ENCODE results near the gene PPM1H.
"Not testable (repeated sequence)": the region's sequence is repeated elsewhere in the genome, so short reads cannot be mapped to it uniquely, and the experiment has no call there.

The PPM1H gene

GRCh38 chr12:62731055-62731820 is 203.7 kb downstream of the PPM1H start:
- Histone ChIP-seq H3K27me3 (ENCODE audit: insufficient read depth, low read depth, severe bottlenecking) (no peaks in the 10 kb centered on the region), H3K9me3 (ENCODE audit: severe bottlenecking) (no peaks in the 10 kb centered on the region), H3K27ac (no peak overlapping the region), H3K36me3 (peaks cover 9% of the 10 kb centered on the region), H3K4me3 (ENCODE audit: low read depth, low read length) (no peak overlapping the region)
- TF ChIP-seq CTCF (IDR thresholded peaks at IDR 0.05; ENCODE audit: low read depth, low read length), result no peak
- DNase-seq, result no peak

GRCh38 chr12:62730649-62731048 is 204.3 kb downstream of the PPM1H start:
- no peaks in the 10 kb centered on the region for H3K27me3 ChIP-seq (ENCODE audit: insufficient read depth, low read depth, severe bottlenecking)
- no peak overlapping the region for H3K4me3 ChIP-seq (ENCODE audit: low read depth, low read length)
- no peak overlapping the region for H3K27ac ChIP-seq
- no peak for TF ChIP-seq CTCF (IDR thresholded peaks at IDR 0.05; ENCODE audit: low read depth, low read length)
- peaks cover 9% of the 10 kb centered on the region for H3K36me3 ChIP-seq
- DNase-seq, result no peak
- no peaks in the 10 kb centered on the region for H3K9me3 ChIP-seq (ENCODE audit: severe bottlenecking)

- not testable (repeated sequence) for H3K4me3 ChIP-seq (ENCODE audit: low read depth, low read length); H3K27me3 ChIP-seq (ENCODE audit: insufficient read depth, low read depth, severe bottlenecking); H3K9me3 ChIP-seq (ENCODE audit: severe bottlenecking); H3K36me3 ChIP-seq; H3K27ac ChIP-seq; DNase-seq
These were observed 205.1 kb downstream of the PPM1H start for GRCh38 chr12:62729579-62730544.

- Histone ChIP-seq H3K27ac (no peak overlapping the region), H3K4me3 (ENCODE audit: low read depth, low read length) (no peak overlapping the region), H3K27me3 (ENCODE audit: insufficient read depth, low read depth, severe bottlenecking) (no peaks in the 10 kb centered on the region), H3K36me3 (no peaks in the 10 kb centered on the region; the same call in 1 of the 2 replicates), H3K9me3 (ENCODE audit: severe bottlenecking) (no peaks in the 10 kb centered on the region)
- DNase-seq, result no peak
- no peak for TF ChIP-seq CTCF (IDR thresholded peaks at IDR 0.05; ENCODE audit: low read depth, low read length)
These were observed 206.2 kb downstream of the PPM1H start for GRCh38 chr12:62728741-62729140.

GRCh38 chr12:62726471-62726980 is 208.4 kb downstream of the PPM1H start:
- Histone ChIP-seq H3K9me3 (ENCODE audit: severe bottlenecking) (no peaks in the 10 kb centered on the region), H3K27ac (no peak overlapping the region), H3K4me3 (ENCODE audit: low read depth, low read length) (no peak overlapping the region), H3K27me3 (ENCODE audit: insufficient read depth, low read depth, severe bottlenecking) (no peaks in the 10 kb centered on the region), H3K36me3 (no peaks in the 10 kb centered on the region)
- no peak for TF ChIP-seq CTCF (IDR thresholded peaks at IDR 0.05; ENCODE audit: low read depth, low read length)
- DNase-seq, result no peak

- Histone ChIP-seq H3K9me3 (ENCODE audit: severe bottlenecking) (no peaks in the 10 kb centered on the region), H3K36me3 (no peaks in the 10 kb centered on the region), H3K27me3 (ENCODE audit: insufficient read depth, low read depth, severe bottlenecking) (no peaks in the 10 kb centered on the region), H3K4me3 (ENCODE audit: low read depth, low read length) (no peak overlapping the region), H3K27ac (no peak overlapping the region)
- TF ChIP-seq CTCF (IDR thresholded peaks at IDR 0.05; ENCODE audit: low read depth, low read length), result no peak
- no peak for DNase-seq
These were observed 209.2 kb downstream of the PPM1H start for GRCh38 chr12:62725781-62726180.

Measured in WERI-Rb-1 (cell line).